SK-N-SH treated with all-trans-retinoic acid at 6 μM for 48 hours (cell line): ENCODE data around the gene FGF6.

ENCODE experiments used
- ATAC-seq: fragments of 200-7000 bp; cut with Tn5 transposase; 3 replicates; pipeline ENCODE4 v1.9.1; 2020; ENCODE audit warnings: mild to moderate bottlenecking, moderate library complexity
- ARNTL ChIP-seq: fragments of 450-650 bp; formaldehyde crosslinking; IDR thresholded peaks from 2 replicates; pipeline ENCODE4 v1.5.0; 2020; ENCODE audit warnings: low read depth, mild to moderate bottlenecking, moderate library complexity, borderline replicate concordance
- BACH2 ChIP-seq: fragments of 250-450 bp; sonication (Bioruptor Pico); IDR thresholded peaks from 2 replicates; pipeline ENCODE4 v1.9.0; 2021; ENCODE audit warnings: mild to moderate bottlenecking, borderline replicate concordance
- CREB5 ChIP-seq: fragments of 250-450 bp; sonication (Bioruptor Pico); IDR thresholded peaks from 2 replicates; pipeline ENCODE4 v1.5.1; 2020; ENCODE audit warnings: low read depth, mild to moderate bottlenecking, moderate library complexity
- CSDC2 ChIP-seq: fragments of 250-450 bp; sonication (Bioruptor Pico); IDR thresholded peaks from 2 replicates; pipeline ENCODE4 v1.5.0; 2020; ENCODE audit warnings: mild to moderate bottlenecking, moderate library complexity
- CSRNP3 ChIP-seq: fragments of 250-450 bp; sonication (Bioruptor Pico); IDR thresholded peaks from 2 replicates; pipeline ENCODE4 v1.5.1; 2021; ENCODE audit warnings: mild to moderate bottlenecking, moderate library complexity
- ESRRG ChIP-seq: fragments of 250-450 bp; sonication (Bioruptor Pico); IDR thresholded peaks from 2 replicates; pipeline ENCODE4 v1.6.1; 2021; ENCODE audit warnings: mild to moderate bottlenecking
- GLIS3 ChIP-seq: fragments of 250-450 bp; sonication (Bioruptor Pico); IDR thresholded peaks from 2 replicates; pipeline ENCODE4 v1.5.0; 2020; ENCODE audit warnings: mild to moderate bottlenecking, moderate library complexity
- ISL1 ChIP-seq: fragments of 250-450 bp; sonication (Bioruptor Pico); IDR thresholded peaks from 2 replicates; pipeline ENCODE4 v2.1.2; 2022; ENCODE audit warnings: mild to moderate bottlenecking, moderate library complexity
- OSR1 ChIP-seq: fragments of 250-450 bp; sonication (Bioruptor Pico); IDR thresholded peaks from 2 replicates; pipeline ENCODE4 v1.8.0; 2022; ENCODE audit warnings: moderate library complexity, mild to moderate bottlenecking, inconsistent platforms
- PATZ1 ChIP-seq: fragments of 250-450 bp; sonication (Bioruptor Pico); IDR thresholded peaks from 2 replicates; pipeline ENCODE4 v1.8.0; 2020; ENCODE audit warnings: mild to moderate bottlenecking, moderate library complexity, borderline replicate concordance
- PPARA ChIP-seq: fragments of 250-450 bp; sonication (Bioruptor Pico); IDR thresholded peaks from 2 replicates; pipeline ENCODE4 v1.5.0; 2020; ENCODE audit warnings: mild to moderate bottlenecking, borderline replicate concordance
- RARB ChIP-seq: fragments of 250-450 bp; sonication (Bioruptor Pico); IDR thresholded peaks from 2 replicates; pipeline ENCODE4 v1.8.0; 2021; ENCODE audit warnings: mild to moderate bottlenecking, moderate library complexity
- SNAI2 ChIP-seq: fragments of 250-450 bp; sonication (Bioruptor Pico); IDR thresholded peaks from 2 replicates; pipeline ENCODE4 v1.5.0; 2020; ENCODE audit warnings: mild to moderate bottlenecking, moderate library complexity
- TCF4 ChIP-seq: fragments of 250-450 bp; sonication (Bioruptor Pico); IDR thresholded peaks from 2 replicates; pipeline ENCODE4 v1.8.0; 2021; ENCODE audit warnings: mild to moderate bottlenecking, moderate library complexity, borderline replicate concordance
- TOX ChIP-seq: fragments of 250-450 bp; sonication (Bioruptor Pico); IDR thresholded peaks from 2 replicates; pipeline ENCODE4 v1.8.0; 2021; ENCODE audit warnings: mild to moderate bottlenecking, moderate library complexity, borderline replicate concordance
- TSHZ2 ChIP-seq: fragments of 250-450 bp; sonication (Bioruptor Pico); IDR thresholded peaks from 2 replicates; pipeline ENCODE4 v1.5.0; 2020; ENCODE audit warnings: mild to moderate bottlenecking, moderate library complexity
- ZC3H10 ChIP-seq: fragments of 250-450 bp; sonication (Bioruptor Pico); IDR thresholded peaks from 2 replicates; pipeline ENCODE4 v1.5.1; 2021; ENCODE audit warnings: mild to moderate bottlenecking, moderate library complexity
- ZFP3 ChIP-seq: fragments of 250-450 bp; sonication (Bioruptor Pico); IDR thresholded peaks from 2 replicates; pipeline ENCODE4 v1.5.0; 2020; ENCODE audit warnings: mild to moderate bottlenecking, moderate library complexity
- ZFP30 ChIP-seq: fragments of 450-650 bp; formaldehyde crosslinking; IDR thresholded peaks from 2 replicates; pipeline ENCODE4 v1.5.0; 2022; ENCODE audit warnings: mild to moderate bottlenecking, moderate library complexity
- ZNF565 ChIP-seq: fragments of 450-650 bp; formaldehyde crosslinking; conservative IDR thresholded peaks from 2 replicates; pipeline ENCODE4 v1.5.0; 2020; ENCODE audit warnings: low read depth, mild to moderate bottlenecking, moderate library complexity
- ZNF70 ChIP-seq: fragments of 450-650 bp; formaldehyde crosslinking; IDR thresholded peaks from 2 replicates; pipeline ENCODE4 v1.5.0; 2020; ENCODE audit warnings: mild to moderate bottlenecking, moderate library complexity
- TF ChIP-seq, protein P1 (sequence below): fragments of 250-450 bp; sonication (Bioruptor Pico); IDR thresholded peaks from 2 replicates; pipeline ENCODE4 v1.8.0; 2021; ENCODE audit warnings: low read depth, mild to moderate bottlenecking, moderate library complexity, borderline replicate concordance

FGF6 gene

DNA sequence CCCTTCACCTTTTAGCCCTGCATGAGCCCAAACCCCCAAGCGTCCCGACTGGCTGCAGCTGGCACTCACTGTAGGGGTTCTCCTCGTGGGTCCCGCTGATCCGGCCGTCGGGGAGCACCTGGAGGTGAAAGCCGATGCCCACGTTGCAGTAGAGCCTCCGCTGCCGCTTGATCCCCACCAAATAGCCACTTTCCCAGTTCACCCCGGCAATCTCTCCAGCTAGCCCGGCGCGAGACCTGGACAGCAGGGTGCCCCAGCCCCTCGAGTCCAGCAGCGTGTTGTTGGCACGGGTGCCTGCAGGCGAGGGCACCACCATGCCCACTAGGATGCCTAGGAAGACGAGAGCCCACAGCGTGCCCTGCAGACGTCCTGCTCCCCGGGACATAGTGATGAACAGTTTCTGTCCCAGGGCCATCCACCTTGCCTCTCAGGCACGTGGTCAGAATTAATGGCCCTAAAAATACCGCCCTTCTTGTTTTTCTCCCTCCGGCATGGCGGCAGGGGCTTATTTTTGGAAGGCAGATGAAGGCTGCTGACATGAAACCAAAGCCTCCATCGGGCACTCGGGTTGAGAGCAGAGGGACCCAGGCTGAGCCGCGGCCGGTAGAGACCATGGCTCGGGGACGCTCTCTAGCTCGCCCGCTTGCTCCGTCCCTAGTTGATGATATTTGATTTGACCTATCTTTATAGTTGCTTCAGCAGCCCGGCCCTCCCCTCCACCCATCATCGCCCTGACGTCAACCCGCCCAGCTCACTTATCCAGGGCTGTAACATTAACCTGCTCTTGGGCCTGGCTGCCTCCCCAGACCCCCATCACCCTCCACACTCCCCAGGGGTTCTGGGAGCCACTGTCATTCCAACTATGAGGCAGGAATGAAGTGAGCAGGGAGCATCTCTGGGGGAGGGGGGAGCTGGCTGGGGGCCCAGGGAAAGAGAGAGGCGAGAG lies at the start of gene FGF6:
Gene FGF6 (minus strand): TSS at position 660 of the 946 bp plus-strand sequence. CDS start 245 bp downstream, at position 415.
- TF ChIP-seq GLIS3 (CRISPR knock-in tag) (no peak), ZFP3 (no peak)

DNA sequence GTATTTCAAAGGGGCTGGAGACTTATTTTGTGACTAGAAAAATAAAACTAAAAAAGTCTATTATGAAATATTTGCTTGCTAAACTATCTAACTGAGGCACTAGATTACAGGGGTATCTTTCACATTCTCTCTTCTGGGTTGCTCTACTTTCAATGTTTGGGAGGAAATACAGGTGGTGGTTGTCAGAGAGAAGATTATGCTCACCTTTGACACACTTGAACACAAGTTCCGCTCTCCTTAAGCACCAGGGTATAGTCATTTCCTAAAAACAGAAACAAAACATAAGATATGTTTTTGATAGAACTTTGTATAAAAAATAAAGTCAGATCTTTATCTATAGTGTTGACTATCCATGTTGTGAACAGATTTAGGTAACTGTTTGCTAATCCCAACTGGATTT lies 45.4 kb upstream of the FGF6 start:
- no peak for ATAC-seq
- TF ChIP-seq ZNF70 (CRISPR knock-in tag) (no peak), ZNF565 (CRISPR knock-in tag) (no peak), CSRNP3 (CRISPR knock-in tag) (no peak), ISL1 (CRISPR knock-in tag) (no peak), ZFP3 (no peak), ESRRG (no peak), TCF4 (no peak), ARNTL (no peak)

More for the DNA sequence above, at the start of gene FGF6:
- ATAC-seq = no peak

DNA sequence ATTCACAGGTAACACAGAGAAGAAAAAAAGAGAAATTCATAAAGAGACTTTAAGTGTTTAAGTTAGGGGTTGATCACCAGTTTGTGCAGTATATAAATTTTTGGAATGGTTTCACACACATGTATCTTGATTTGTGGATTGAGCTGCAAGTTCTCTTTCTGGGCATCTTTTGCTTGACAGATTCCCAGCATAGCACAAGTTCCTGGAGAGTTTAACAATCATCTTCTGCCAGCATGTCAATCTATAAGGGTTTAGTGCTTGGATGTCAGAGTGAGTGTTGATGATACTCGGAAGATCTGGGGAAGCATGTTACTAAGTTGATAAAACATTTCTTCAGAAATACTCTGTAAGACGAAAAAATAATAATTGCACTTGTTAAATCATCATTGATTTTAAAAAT lies 43.9 kb upstream of the FGF6 start:
- no peak for ATAC-seq
- TF ChIP-seq GLIS3 (CRISPR knock-in tag) (no peak), TCF4 (no peak), ZNF565 (CRISPR knock-in tag) (no peak), TOX (no peak), BACH2 (CRISPR knock-in tag) (no peak), ZFP3 (no peak), OSR1 (CRISPR knock-in tag) (no peak), RARB (CRISPR knock-in tag) (no peak), CSRNP3 (CRISPR knock-in tag) (no peak), PATZ1 (no peak), ZC3H10 (CRISPR knock-in tag) (no peak), CSDC2 (no peak), ESRRG (no peak), ARNTL (no peak), ISL1 (CRISPR knock-in tag) (no peak), ZFP30 (CRISPR knock-in tag) (no peak), SNAI2 (CRISPR knock-in tag) (no peak), PPARA (no peak)
- TF ChIP-seq, protein P1, sequence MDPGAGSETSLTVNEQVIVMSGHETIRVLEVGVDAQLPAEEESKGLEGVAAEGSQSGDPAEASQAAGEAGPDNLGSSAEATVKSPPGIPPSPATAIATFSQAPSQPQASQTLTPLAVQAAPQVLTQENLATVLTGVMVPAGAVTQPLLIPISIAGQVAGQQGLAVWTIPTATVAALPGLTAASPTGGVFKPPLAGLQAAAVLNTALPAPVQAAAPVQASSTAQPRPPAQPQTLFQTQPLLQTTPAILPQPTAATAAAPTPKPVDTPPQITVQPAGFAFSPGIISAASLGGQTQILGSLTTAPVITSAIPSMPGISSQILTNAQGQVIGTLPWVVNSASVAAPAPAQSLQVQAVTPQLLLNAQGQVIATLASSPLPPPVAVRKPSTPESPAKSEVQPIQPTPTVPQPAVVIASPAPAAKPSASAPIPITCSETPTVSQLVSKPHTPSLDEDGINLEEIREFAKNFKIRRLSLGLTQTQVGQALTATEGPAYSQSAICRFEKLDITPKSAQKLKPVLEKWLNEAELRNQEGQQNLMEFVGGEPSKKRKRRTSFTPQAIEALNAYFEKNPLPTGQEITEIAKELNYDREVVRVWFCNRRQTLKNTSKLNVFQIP (CRISPR knock-in tag) = no peak

GRCh38 chr12:4486980-4487379 lies 41.4 kb upstream of the FGF6 start:
- ATAC-seq = no peak
- TF ChIP-seq ZFP3 (no peak), SNAI2 (CRISPR knock-in tag) (no peak), TCF4 (no peak), BACH2 (CRISPR knock-in tag) (no peak), ZFP30 (CRISPR knock-in tag) (no peak), CREB5 (CRISPR knock-in tag) (no peak), CSDC2 (no peak), ZNF70 (CRISPR knock-in tag) (no peak), OSR1 (CRISPR knock-in tag) (no peak), TSHZ2 (CRISPR knock-in tag) (no peak), ISL1 (CRISPR knock-in tag) (no peak), PATZ1 (no peak), ZC3H10 (CRISPR knock-in tag) (no peak), RARB (CRISPR knock-in tag) (no peak)
